IPS DF 19.7 (cell line): ENCODE measurements around the gene GRHL1.
"Not testable (repeated sequence)": the region's sequence is repeated elsewhere in the genome, so short reads cannot be mapped to it uniquely, and the experiment has no call there.

Experiments
- DNase-seq: peaks from one replicate; pipeline ENCODE4 v3.0.0-alpha.2; 2013; ENCODE audit warnings: low read depth, low spot score

Gene GRHL1

GRCh38 chr2:10022966-10023662 is 71.6 kb downstream of the GRHL1 start:
- no peak for DNase-seq

- no peak for DNase-seq
Measured at GRCh38 chr2:10026940-10027569, 75.6 kb downstream of the GRHL1 start.

GRCh38 chr2:10027660-10028330 is 76.3 kb downstream of the GRHL1 start:
- DNase-seq: no peak

DNA sequence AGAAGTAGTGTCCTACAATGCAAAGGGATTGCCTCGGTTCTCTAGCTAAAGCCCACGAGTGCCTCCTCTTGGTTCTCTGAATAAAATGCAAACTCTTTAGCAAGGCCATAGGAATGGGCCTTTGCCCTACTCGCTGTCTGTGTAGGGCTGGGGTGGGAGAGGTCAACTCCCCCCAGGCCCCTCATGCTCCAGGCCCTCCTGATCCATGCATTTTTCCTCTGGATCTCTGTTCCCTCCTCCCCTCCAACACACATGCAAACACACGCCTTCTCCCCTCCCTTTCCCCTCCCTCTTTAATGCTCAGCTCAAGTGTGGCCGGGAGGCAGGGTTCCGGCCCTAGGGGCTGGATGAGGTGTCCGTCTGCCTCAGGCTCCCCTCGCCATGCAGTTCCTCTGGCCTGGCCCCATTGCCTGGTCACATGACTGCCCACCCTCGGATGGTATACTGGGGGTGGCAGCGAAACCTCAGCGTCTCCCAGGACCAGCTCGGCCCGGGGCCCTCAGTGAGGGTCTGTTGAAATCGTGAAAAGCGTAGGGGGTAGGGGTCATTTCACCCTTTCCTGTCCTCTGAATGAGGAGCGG is 77.0 kb downstream of the GRHL1 start:
- DNase-seq: no peak

DNA sequence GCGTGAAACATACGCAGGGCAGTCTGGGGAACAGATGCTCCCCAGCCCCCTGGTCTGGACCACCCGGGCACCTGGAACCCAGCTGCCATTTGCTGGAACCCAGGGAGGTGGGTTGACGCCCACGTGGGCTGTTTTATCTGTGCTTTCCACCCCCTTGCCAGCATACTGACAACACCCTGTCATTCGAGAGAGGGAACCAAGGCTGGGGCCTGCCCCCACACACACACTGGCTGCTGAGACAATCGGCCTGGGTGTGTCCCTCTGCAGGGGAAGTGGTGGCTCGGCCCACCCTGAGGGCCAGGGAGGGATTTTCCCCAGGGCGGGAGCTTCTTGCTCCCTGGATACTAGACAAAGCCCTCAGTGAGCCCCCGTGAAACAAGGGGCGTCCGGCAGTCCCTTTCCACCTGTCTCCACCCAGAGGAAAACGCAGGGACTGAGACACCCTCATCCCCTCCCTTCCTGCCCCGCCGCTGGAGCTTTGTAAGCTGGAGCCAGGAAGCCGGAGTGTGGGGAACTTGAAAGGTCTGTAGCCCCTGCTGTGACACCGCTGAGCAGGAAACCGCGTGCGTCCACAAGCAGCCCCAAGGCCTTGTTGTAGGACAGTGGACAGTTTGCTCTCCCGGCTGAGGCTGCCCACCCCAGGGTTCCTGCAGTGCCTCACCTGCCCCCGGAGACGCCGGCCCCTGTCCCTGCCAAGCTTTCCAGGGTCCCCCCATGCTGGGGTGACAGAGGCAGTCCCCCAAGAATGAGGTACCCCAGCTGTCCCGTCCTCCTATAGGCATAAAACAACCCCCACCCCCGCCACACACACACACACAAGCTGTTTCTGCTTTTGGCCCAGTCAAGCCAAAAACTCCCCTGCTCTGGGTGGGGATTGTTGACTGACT is 77.7 kb downstream of the GRHL1 start:
- no peak for DNase-seq

DNA sequence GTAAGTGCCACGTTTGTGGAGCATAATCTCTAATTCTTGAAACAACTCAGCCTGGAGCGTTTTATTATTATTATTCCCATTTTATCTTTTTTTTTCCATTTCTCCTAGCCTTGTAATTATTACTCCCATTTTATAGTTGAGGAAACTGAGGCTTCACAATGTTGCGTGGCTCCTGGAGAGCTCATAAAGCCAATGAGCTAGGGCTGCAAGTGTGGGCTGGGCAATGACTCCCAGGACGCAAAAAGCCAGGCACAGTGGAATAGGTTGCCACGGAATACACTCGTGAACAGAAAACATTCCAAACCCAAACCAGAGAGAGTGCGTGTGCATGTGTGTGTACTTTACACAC is 78.4 kb downstream of the GRHL1 start:
- no peak for DNase-seq

DNA sequence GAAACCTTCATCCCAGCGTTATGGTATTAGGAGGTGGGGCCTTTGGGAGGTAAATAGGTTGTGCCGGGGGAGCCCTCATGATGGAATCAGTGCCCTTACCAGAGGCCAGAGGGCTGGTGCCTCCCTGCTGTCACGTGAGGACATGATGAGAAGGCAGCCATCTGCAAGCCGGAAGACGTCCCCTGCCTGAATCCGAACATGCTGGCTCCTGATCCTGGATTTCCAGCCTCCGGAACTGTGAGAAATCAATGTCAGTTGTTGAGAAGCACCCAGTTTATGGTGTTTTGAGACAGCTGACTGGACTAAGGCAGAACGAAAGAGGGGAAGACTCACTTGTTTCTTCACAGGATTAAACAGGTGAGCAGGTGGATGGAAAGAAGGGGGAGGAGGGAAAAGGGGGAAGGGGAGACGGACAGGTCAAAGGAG is 78.8 kb downstream of the GRHL1 start:
- no peak for DNase-seq

- not testable (repeated sequence) for DNase-seq
Measured at GRCh38 chr2:10030798-10031197, 79.3 kb downstream of the GRHL1 start.

DNA sequence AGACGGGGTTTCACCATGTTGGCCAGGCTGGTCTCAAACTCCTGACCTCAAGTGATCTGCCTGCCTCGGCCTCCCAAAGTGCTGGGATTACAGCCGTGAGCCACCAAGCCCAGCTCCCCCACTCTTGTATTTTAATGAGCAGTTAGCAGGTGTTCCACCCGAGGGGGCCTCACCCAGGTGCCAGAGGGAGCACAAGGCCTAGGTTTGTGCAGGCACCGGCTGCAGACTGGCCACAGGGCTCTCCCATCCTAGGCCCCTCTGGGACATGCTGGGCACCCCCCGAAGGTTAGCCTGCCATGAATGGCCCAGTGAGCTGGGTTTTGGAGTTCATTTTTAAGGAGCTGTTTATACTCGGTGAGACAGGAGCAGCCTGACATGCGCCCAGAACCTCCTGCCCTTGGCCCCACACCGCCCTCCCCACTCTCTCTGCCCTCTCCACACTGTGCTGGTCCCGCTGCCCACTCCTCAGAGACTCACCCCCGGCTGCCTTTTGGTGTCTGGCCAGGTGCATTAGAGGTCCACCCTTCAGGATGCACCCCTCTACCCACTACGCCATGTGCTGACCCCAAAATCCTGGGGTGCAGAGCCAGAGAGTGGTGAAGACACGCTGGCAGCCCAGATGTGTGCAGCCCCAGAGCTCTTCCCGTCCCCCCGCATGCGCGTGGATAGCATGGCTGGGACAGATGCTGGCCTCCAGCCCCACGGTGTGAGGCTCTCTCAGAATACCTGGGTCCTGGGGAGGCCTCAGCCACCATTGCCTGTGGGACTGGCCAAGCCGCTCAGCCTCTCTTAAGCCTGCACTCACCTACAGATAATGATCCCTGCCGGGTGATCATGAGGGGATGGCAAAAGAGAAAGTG is 80.6 kb downstream of the GRHL1 start:
- DNase-seq: no peak

DNA sequence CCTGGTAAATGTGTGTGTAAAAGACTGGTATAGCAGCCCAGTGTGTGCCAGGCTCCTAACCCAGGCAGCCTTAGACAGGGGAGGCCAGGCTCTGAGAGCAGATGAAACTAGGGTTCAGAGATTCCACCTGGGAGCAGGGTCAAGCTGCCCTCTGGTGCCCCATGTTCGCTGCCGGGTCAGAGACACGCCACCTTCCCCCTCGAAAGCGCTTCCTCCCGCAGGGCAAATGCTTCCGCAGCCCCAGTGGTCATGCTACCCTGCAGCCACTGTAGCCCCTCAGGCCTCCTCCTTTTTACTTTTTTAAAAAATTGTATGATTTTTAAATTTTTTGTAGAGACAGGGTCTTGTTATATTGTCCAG is 81.2 kb downstream of the GRHL1 start:
- DNase-seq: no peak

GRCh38 chr2:10033251-10034006 is 81.9 kb downstream of the GRHL1 start:
- no peak for DNase-seq

- no peak for DNase-seq
Measured at GRCh38 chr2:10034333-10035052, 83.0 kb downstream of the GRHL1 start.

GRCh38 chr2:10035053-10035422 is 83.5 kb downstream of the GRHL1 start:
- no peak for DNase-seq

DNA sequence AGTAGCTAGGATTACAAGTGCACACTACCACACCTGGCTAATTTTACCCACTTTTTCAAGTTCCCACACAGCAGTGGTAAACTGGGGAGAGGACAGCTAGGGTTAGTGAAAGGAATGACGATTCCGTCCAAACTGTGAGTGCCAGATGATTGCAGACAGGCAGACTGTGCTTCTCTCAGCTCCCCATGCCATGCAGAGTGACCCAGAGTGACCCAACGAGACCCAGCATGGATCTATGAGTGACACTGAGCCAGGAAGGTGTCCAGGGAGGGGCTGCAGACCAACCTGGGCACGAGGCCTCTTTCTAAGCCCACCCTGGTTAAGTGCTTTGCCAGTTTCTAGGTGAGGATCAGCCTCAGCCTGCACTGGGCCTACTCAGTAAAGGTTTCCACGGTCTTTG is 84.1 kb downstream of the GRHL1 start:
- no peak for DNase-seq

- DNase-seq: no peak
Measured at GRCh38 chr2:10036095-10036884, 84.8 kb downstream of the GRHL1 start.

DNA sequence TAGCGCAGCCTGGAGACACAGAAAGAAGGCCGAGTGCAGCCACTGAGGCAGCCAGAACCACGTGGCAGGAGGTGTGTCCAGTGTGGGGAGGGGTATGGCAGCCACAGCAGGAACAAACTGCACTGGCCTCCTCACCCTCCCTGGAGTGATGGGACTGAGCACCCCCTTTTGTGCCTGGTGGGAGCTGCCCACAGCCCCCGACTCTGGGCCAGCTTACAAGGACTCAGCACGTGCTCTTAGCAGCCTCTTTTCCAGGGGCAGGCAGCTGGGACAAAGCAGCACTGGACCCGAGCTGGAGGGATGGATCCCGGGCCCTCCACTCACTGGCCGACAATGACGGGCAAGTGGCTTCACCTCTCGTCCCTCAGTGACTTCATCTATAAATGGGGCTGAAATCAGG is 86.6 kb downstream of the GRHL1 start:
- no peak for DNase-seq

GRCh38 chr2:10038716-10039115 is 87.2 kb downstream of the GRHL1 start:
- DNase-seq: no peak

- no peak for DNase-seq
Measured at GRCh38 chr2:10039658-10040410, 88.3 kb downstream of the GRHL1 start.
